Activated CD8-positive, alpha-beta memory T cell treated with anti-CD3 and anti-CD28 coated beads, Interleukin-2, amount 50 U/mL, for 4 hours (primary cell): ENCODE results near the gene RASGRP4.
"Not testable (repeated sequence)": the region's sequence is repeated elsewhere in the genome, so short reads cannot be mapped to it uniquely, and the experiment has no call there.

ENCODE experiments used
- DNase-seq: peaks from one replicate; pipeline ENCODE4 v3.0.0-alpha.2; 2020

Gene RASGRP4

GRCh38 chr19:38412491-38412890 is 13.5 kb downstream of the RASGRP4 start:
- DNase-seq, result no peak

DNA sequence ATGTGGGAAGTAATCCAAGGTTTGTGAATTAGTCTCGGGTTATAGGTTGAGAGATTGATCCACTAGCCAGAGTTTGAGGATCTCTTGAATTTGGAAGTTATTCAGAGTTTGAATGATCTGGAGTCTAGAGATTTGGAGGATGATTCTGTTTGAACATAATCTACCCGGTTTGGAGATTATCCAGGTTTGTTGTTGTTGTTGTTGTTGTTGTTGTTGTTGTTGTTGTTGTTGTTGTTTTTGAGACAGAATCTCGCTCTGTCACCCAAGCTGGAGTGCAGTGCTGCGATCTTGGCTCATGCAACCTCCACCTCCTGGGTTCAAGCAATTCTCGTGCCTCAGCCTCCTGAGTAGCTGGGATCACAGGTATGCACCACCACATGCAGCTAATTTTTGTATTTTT is 14.1 kb downstream of the RASGRP4 start:
- not testable (repeated sequence) for DNase-seq

GRCh38 chr19:38411041-38411712 is 14.8 kb downstream of the RASGRP4 start:
- DNase-seq, result no peak

- not testable (repeated sequence) for DNase-seq
Measured at GRCh38 chr19:38410407-38410806, 15.6 kb downstream of the RASGRP4 start.

- no peak for DNase-seq
Measured at GRCh38 chr19:38409631-38410133, 16.3 kb downstream of the RASGRP4 start.

DNA sequence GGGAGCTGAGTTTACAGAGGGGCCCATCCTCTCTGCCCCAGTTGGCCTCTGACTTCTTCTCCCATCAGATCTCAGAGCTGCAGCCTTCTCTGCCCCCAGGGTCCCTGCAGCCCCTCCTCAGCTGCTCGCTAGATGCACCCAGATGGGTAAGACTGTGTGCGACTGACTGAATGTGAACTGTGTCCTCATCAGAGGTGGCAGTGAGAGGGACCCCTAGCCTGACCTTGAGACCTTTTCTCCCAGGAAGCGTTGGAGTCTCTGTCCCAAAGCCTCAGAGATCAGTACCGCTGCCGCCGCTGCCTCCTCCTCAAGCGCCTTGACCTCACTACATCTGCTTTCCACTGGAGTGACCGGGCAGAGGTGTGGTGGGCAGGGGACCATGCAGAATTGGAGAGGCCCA is 20.7 kb downstream of the RASGRP4 start:
- no peak for DNase-seq

GRCh38 chr19:38404858-38405257 is 21.2 kb downstream of the RASGRP4 start:
- DNase-seq, result no peak

GRCh38 chr19:38402967-38403674 is 22.9 kb downstream of the RASGRP4 start, which contains the start of gene FAM98C:
Gene FAM98C (plus strand): TSS chr19:38403093. CDS start chr19:38403154, 61 bp downstream.
- peak; percentile 97 for DNase-seq

DNA sequence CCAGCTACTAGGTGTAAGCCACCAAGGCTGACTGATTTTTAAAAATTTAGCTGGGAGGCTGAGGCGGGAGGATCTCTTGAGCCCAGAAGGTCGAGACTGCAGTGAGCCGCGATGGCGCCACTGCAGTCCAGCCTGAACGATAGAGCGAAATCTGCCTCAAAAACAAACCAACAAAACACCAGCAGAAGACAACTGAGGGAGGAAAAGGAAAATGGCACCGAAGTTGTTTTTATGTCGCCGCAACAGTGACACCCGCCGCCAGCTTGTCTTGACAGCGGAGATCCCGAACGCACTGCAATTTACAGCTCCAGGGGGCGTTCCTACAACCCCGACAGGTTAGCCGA is 23.4 kb downstream of the RASGRP4 start:
- DNase-seq, result no peak

DNA sequence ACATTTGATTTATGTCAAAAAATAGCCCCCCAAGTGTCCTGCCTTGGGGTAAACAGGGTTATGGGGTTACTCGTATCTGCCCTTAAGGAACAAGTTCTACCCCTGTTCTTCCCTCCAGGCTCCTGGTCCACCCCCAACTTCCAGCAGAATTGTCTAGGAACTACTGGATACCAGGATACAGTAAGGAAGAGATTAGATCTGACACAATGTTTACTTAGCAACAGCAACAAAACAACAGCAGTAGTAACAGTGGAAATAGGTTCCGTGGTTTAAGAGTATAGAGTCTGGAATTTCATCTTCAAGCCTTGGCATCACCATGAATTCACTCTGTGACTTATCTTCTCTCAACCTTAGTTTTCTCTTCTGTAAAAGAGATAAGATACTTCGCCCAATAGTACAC is 24.9 kb downstream of the RASGRP4 start:
- no peak for DNase-seq

- DNase-seq, result no peak
Measured at GRCh38 chr19:38400361-38400760, 25.7 kb downstream of the RASGRP4 start.

DNA sequence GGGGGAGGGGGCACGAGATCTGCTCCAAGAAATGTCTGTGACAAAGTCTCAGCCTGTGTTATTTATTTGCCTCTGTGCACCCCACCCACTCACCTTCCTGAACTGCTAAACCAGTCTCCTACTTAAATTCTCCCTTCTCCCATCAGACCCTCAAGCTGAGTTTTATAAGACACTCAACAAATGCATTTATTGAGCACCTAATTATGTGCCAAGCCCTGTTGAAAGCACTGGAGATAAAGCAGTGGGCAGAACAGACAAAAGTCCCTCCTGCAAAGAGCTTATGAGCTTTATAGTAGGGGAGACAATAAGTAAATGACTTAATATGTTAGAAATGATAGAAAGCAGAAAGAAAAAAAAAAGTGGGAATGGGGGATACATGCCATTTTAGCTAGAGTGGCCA is 26.5 kb downstream of the RASGRP4 start:
- no peak for DNase-seq

DNA sequence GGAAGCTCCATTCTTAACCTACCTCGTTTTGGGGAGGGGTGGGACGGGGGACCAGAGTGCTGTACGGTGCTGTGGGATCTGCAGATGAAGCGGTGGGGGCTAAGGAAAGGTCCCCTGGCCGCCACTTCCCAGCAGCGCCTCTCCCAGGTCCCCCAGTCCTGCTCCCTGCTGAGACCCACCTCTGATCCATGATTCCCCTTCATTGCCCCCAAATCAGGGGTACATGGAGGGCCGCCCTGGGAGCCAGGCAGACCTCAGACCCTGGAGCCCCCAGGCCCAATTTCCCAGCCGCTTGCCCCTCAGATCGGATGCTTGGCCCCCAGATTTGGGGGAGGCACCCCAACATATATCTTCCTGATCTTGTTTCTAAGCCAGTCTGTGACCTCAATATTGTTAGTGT is 26.9 kb downstream of the RASGRP4 start:
- no peak for DNase-seq

- DNase-seq, result peak; percentile 49
Measured at GRCh38 chr19:38395381-38396114, 30.5 kb downstream of the RASGRP4 start.

DNA sequence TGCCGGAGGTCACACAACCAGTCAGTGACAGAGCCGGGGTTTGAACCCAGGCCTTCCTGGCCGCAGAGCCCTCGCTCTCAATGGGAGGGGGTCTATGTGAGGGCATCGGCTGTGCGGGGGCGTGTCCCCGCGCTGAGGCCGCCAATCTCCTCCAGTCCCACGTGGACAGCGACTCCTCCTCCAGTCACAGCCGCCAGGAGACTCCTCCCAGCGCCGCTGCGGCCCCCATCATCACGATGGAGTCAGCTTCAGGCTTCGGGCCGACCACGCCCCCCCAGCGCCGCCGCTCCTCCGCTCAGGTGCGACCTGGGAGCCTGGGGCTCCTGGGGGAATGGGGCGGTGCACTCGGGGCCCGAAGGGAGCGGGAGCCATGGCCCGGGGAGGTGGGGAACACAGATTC is 31.5 kb downstream of the RASGRP4 start:
- peak; percentile 67 for DNase-seq

DNA sequence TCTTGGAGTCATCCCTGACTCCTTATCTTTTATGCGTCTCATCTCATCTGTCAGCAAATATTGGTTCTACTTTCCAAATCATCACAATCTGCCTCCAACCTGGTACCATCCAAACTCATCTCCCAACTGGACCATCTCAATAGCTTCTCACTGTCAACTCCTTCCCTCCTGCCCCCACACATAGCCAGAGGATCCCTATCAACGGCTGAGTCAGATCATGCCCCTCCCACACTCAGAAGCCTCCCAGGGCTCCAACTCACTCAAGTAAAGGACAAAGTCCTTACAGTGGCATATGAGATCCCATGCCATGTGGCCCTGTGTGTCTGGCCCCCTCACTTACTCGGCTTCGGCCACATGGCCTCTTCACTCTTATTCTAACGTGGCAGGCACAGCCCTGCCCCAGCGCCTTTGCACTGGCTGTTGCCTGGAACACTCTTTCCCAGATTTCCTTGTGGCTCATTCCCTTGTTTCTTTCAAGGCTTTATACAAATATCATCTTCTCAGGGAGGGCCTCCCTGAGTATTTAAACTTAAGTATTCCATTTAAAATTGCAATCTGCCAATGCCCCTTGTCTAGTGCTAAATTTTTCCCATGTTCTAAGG is 33.2 kb downstream of the RASGRP4 start:
- no peak for DNase-seq

GRCh38 chr19:38391911-38392464 is 34.0 kb downstream of the RASGRP4 start:
- no peak for DNase-seq

DNA sequence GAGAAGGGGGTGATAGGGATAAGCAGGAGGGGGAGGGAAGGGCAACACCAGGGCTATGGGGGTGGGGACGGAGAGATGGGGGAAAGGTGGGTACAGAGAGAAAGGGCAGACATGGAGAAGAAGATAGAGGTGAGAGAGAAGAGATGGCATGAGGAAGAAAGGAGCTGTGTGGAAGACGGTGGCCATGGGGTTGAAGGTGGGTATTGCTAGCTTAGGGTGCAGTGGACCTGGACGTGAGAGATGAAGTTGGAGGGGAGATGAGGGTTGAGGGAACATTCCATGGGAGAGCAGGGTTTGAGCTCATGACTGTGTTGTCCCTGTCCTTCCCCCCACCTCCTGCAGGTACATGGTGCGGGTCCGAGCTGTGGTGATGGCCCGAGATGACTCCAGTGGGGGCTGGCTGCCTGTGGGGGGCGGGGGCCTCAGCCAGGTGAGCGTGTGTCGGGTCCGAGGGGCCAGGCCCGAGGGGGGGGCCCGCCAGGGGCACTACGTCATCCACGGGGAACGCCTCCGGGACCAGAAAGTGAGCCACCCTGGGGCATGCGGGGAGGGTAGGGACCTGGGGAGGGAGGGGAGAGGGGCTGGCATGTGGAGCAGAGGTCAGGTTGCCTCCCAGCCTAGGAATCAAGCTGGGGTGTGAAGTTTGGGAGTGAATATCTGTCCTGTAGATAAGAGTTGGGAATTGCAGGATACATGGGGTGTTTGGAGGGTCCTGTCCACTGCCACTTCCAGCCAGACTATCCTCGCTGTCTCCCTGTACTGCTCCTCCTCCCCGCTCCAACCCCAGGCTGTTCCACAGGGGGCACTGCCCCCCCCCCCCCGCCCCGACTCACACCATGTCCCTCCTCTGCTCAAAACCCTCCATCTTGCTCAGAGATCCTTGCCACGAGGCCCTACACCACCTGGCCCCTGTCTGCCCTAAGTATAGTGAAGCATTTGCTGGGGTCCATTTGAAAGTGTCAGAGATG is 35.8 kb downstream of the RASGRP4 start:
- DNase-seq, result no peak

- no peak for DNase-seq
Measured at GRCh38 chr19:38389101-38389925, 36.7 kb downstream of the RASGRP4 start.

DNA sequence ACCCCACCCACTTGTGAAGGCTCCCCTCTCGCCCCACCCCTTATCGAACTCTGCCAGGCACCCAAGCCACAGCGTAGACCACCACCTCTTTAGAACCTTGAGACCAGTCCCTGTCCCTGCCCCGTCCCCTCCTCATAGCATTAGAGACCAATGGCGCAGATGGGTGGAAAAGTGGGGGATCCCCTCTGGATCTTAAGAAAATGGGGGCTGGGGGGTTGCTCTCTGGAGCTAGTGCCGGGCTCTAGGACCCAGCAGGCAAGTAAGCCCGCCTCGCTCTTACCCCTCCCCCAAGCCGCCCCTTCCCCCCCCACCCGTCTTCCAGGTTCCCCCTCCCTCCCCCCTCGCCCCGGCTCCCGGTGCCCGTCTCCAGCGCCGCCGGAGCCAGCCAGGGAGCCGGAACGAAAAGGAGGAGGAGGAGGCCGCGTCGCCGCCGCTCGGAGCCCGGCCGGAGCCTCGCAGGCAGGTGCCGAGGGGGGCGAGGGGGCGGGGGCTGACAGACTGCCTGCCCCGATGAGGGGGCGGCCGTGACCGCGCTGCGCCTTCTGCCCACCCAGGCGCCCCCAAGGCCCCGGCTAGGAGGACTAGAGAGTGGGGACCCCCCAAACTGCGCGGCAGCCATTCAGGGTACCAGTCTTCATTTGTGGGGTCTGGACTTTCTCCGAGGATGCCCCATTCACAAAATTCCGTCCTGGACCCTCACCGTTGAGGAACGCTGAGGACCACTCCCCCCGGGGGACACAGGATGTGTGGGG is 37.5 kb downstream of the RASGRP4 start, which contains the start of gene SPRED3:
Gene SPRED3, plus strand, starts transcription at position 349 of the 752 bp plus-strand sequence. CDS start 1,606 bp downstream, outside the sequence.
- DNase-seq, result no peak
